Neural cell (in vitro differentiated cells): ENCODE results near the gene TMEM53. TPM values are rescaled to one million over a fixed set of nuclear protein-coding genes. Genes with fewer than 3 reads are reported as not detected.

ENCODE experiments used
- H2AFZ ChIP-seq: fragments of 200-600, 300-800 bp; sonication (generic), shearing (Covaris generic); 2 replicates; pipeline ENCODE4 v1.6.0; 2014; ENCODE audit warnings: low read depth, mild to moderate bottlenecking, antibody characterized with exemption, low read length, moderate library complexity
- H3F3A ChIP-seq: fragments of 200-600 bp; shearing (Covaris generic); 2 replicates; pipeline ENCODE4 v1.6.1; 2016; ENCODE audit warnings: mild to moderate bottlenecking, moderate library complexity, mixed read lengths, antibody characterized with exemption, low read length; ENCODE audit not compliant: insufficient read depth, poor library complexity, severe bottlenecking
- H3K27ac ChIP-seq: fragments of 200-600, 300-800 bp; sonication (generic), shearing (Covaris generic); 2 replicates; pipeline ENCODE4 v1.5.1; 2014; ENCODE audit warnings: mild to moderate bottlenecking, low read length, moderate library complexity
- H3K27me3 ChIP-seq: fragments of 300-800, 200-600 bp; sonication (generic), shearing (Covaris generic); 2 replicates; pipeline ENCODE4 v1.6.0; 2014; ENCODE audit warnings: mild to moderate bottlenecking, low read depth, low read length, moderate library complexity; ENCODE audit not compliant: insufficient read depth
- H3K36me3 ChIP-seq: fragments of 300-800, 200-600 bp; sonication (generic), shearing (Covaris generic); 2 replicates; pipeline ENCODE4 v1.5.1; 2014; ENCODE audit warnings: mild to moderate bottlenecking, antibody characterized with exemption, low read length, moderate library complexity; ENCODE audit not compliant: insufficient read depth
- H3K4me2 ChIP-seq: fragments of 300-800, 200-600 bp; sonication (generic), shearing (Covaris generic); 2 replicates; pipeline ENCODE4 v1.6.0; 2014; ENCODE audit warnings: mild to moderate bottlenecking, low read length
- H3K4me3 ChIP-seq: fragments of 300-800, 200-600 bp; sonication (generic), shearing (Covaris generic); 2 replicates; pipeline ENCODE4 v1.5.1; 2014; ENCODE audit warnings: mild to moderate bottlenecking, low read length, moderate library complexity
- H3K79me2 ChIP-seq: fragments of 200-600 bp; shearing (Covaris generic); replicated peaks from 2 replicates; pipeline ENCODE4 v1.6.0; 2014; ENCODE audit warnings: mild to moderate bottlenecking, low read length, moderate library complexity; ENCODE audit not compliant: insufficient read depth
- H3K9ac ChIP-seq: fragments of 300-800, 200-600 bp; sonication (generic), shearing (Covaris generic); 2 replicates; pipeline ENCODE4 v1.6.1; 2016; ENCODE audit warnings: mild to moderate bottlenecking, low read length, mixed read lengths
- H3K9me2 ChIP-seq: fragments of 200-600 bp; shearing (Covaris generic); 2 replicates; pipeline ENCODE4 v1.6.1; 2016; ENCODE audit warnings: mild to moderate bottlenecking, low read length, mixed read lengths; ENCODE audit not compliant: insufficient read depth
- H3K9me3 ChIP-seq: fragments of 200-600, 300-800 bp; sonication (generic), shearing (Covaris generic); 2 replicates; pipeline ENCODE4 v1.6.1; 2016; ENCODE audit warnings: mild to moderate bottlenecking, mixed run types, low read length, moderate library complexity, mixed read lengths
- H4K20me1 ChIP-seq: fragments of 200-600 bp; shearing (Covaris generic); 2 replicates; pipeline ENCODE4 v1.6.1; 2016; ENCODE audit warnings: mild to moderate bottlenecking, mixed run types; ENCODE audit not compliant: insufficient read depth
- CTCF ChIP-seq: fragments of 450-650 bp; IDR thresholded peaks from 2 replicates; pipeline ENCODE4 v1.5.1; 2014; ENCODE audit warnings: antibody characterized with exemption, mild to moderate bottlenecking, moderate library complexity; ENCODE audit not compliant: poor library complexity, severe bottlenecking
- EP300 ChIP-seq: fragments of 450-650 bp; conservative IDR thresholded peaks from 2 replicates; pipeline ENCODE4 v1.6.1; 2014; ENCODE audit warnings: antibody characterized with exemption, mild to moderate bottlenecking, moderate library complexity; ENCODE audit not compliant: poor library complexity, severe bottlenecking
- EZH2 ChIP-seq: fragments of 200-600, 300-800 bp; shearing (Covaris generic), sonication (generic); IDR thresholded peaks from 2 replicates; pipeline ENCODE4 v1.6.1; 2014; ENCODE audit warnings: antibody characterized with exemption, low read length, borderline replicate concordance, mild to moderate bottlenecking; ENCODE audit not compliant: insufficient read depth, poor library complexity, severe bottlenecking
- MXI1 ChIP-seq: fragments of 450-650 bp; conservative IDR thresholded peaks from 2 replicates; pipeline ENCODE4 v1.6.1; 2014; ENCODE audit warnings: antibody characterized with exemption, mild to moderate bottlenecking; ENCODE audit not compliant: poor library complexity, severe bottlenecking
- POLR2AphosphoS5 ChIP-seq: IDR thresholded peaks from 2 replicates; pipeline ENCODE4 v1.6.1; 2012
- RAD21 ChIP-seq: fragments of 450-650 bp; conservative IDR thresholded peaks from 2 replicates; pipeline ENCODE4 v1.6.1; 2014; ENCODE audit warnings: antibody characterized with exemption, mild to moderate bottlenecking, moderate library complexity
- REST ChIP-seq: IDR thresholded peaks from 2 replicates; pipeline ENCODE4 v1.6.1; 2012; ENCODE audit warnings: borderline replicate concordance
- SMC3 ChIP-seq: fragments of 450-650 bp; conservative IDR thresholded peaks from 2 replicates; pipeline ENCODE4 v1.6.1; 2014; ENCODE audit warnings: antibody characterized with exemption, mild to moderate bottlenecking, moderate library complexity; ENCODE audit not compliant: poor library complexity
- TAF1 ChIP-seq: IDR thresholded peaks from 2 replicates; pipeline ENCODE4 v1.6.1; 2012; ENCODE audit warnings: low read depth
- polyA plus RNA-seq: library from polyadenylated mRNA; depleted of rRNA; stranded (reverse); fragments of >200 nt; gene quantifications from 2 replicates; pipeline ENCODE4 v1.2.3, GENCODE V29; 2014

The TMEM53 gene
- polyA plus RNA-seq, 1 donor from 2014 or later = 13.4 TPM

- Histone ChIP-seq H3K9me3 (no peaks in the 10 kb centered on the region), H3K27me3 (no peaks in the 10 kb centered on the region), H4K20me1 (no peaks in the 10 kb centered on the region), H3K9ac (no peak overlapping the region), H3K36me3 (no peaks in the 10 kb centered on the region), H3K4me3 (no peak overlapping the region), H3K27ac (no peak overlapping the region), H3K79me2 (no peaks in the 10 kb centered on the region), H2AFZ (no peak overlapping the region), H3K4me2 (no peak overlapping the region), H3F3A (no peaks in the 10 kb centered on the region), H3K9me2 (no peaks in the 10 kb centered on the region)
- TF ChIP-seq SMC3 = no peak
- no peak for TF ChIP-seq TAF1
- no peak for TF ChIP-seq EP300
- TF ChIP-seq POLR2AphosphoS5 = no peak
- no peak for TF ChIP-seq REST
- no peak for TF ChIP-seq RAD21
- no peak for TF ChIP-seq MXI1
- no peak for TF ChIP-seq CTCF
- no peak for TF ChIP-seq EZH2
Observed at GRCh38 chr1:44720281-44720680, 46.0 kb upstream of the TMEM53 start.

- TF ChIP-seq EP300 (no peak), CTCF (no peak), TAF1 (no peak), EZH2 (no peak), POLR2AphosphoS5 (no peak)
- H3K4me2 ChIP-seq = no peak overlapping the region
Observed at GRCh38 chr1:44719318-44719717, 45.0 kb upstream of the TMEM53 start.

More at GRCh38 chr1:44719318-44719717, 45.0 kb upstream of the TMEM53 start:
- H3K36me3 ChIP-seq = no peaks in the 10 kb centered on the region
- H3F3A ChIP-seq = no peaks in the 10 kb centered on the region
- no peaks in the 10 kb centered on the region for H3K9me3 ChIP-seq
- H3K27ac ChIP-seq = no peak overlapping the region
- H3K9me2 ChIP-seq = no peaks in the 10 kb centered on the region
- no peak overlapping the region for H3K9ac ChIP-seq
- no peaks in the 10 kb centered on the region for H3K27me3 ChIP-seq
- no peaks in the 10 kb centered on the region for H4K20me1 ChIP-seq
- no peaks in the 10 kb centered on the region for H3K79me2 ChIP-seq
- no peak overlapping the region for H2AFZ ChIP-seq
- no peak overlapping the region for H3K4me3 ChIP-seq
